B cell (primary cell): ENCODE measurements around the gene QRICH1. TPM values are rescaled to one million over a fixed set of nuclear protein-coding genes. Genes with fewer than 3 reads are reported as not detected.

Experiments used
- ATAC-seq: fragments of 200-7000 bp; cut with Tn5 transposase; one replicate; pipeline ENCODE4 v1.10.0; 2021; ENCODE audit warnings: low read depth, mild to moderate bottlenecking, moderate number of reproducible peaks, moderate library complexity
- CTCF ChIA-PET: fragments of 350-600 bp; sonication (Branson Sonifier 250); formaldehyde crosslinking; loops from one replicate; lab custom pipeline; 2021; ENCODE audit warnings: antibody characterized with exemption, inconsistent platforms; lab: Charles Lee
- POLR2A ChIA-PET: fragments of 350-600 bp; sonication (Branson Sonifier 250); formaldehyde crosslinking; loops from one replicate; lab custom pipeline; 2021; ENCODE audit warnings: antibody characterized with exemption; lab: Charles Lee
- DNase-seq: peaks from one replicate; pipeline ENCODE4 v3.0.0; 2013
- H2AFZ ChIP-seq: 2 replicates; pipeline ENCODE4 v1.6.1; 2012; ENCODE audit warnings: mild to moderate bottlenecking, low read depth, low read length; ENCODE audit not compliant: insufficient read depth, poor library complexity, severe bottlenecking
- H3K27ac ChIP-seq, 2 donors: 1 replicate in 1 of 2; 2 replicates in 1 of 2; pipeline ENCODE4 v1.5.1; 2012 to 2013; ENCODE audit warnings: low read length in 2 of 2, mild to moderate bottlenecking in 2 of 2, moderate library complexity in 1 of 2
- H3K27me3 ChIP-seq, 4 experiments: fragments of 200-600 bp in 1 of 4; sonication (generic) in 1 of 4; replicated peaks in 1 of 4; 1 replicate in 2 of 4; 2 replicates in 2 of 4; pipeline versions ENCODE4 v1.6.1 to v1.7.0; 2013 to 2016; ENCODE audit warnings: low read length in 3 of 4, mild to moderate bottlenecking in 2 of 4, mixed read lengths in 1 of 4, moderate library complexity in 1 of 4; ENCODE audit not compliant: insufficient read depth in 4 of 4, control insufficient read depth in 3 of 4; ENCODE audit errors: control extremely low read depth in 1 of 4
- H3K36me3 ChIP-seq, 2 experiments: replicated peaks in 1 of 2; 1 replicate in 1 of 2; 2 replicates in 1 of 2; pipeline versions ENCODE4 v1.6.1 to v1.7.1; 2013; ENCODE audit warnings: low read length in 1 of 2; ENCODE audit not compliant: insufficient read depth in 2 of 2, control insufficient read depth in 1 of 2; ENCODE audit errors: control extremely low read depth in 1 of 2, extremely low read depth in 1 of 2
- H3K4me1 ChIP-seq, 2 donors: fragments of 200-600 bp in 1 of 2; sonication (generic) in 1 of 2; 1 replicate in 1 of 2; 2 replicates in 1 of 2; pipeline versions ENCODE4 v1.5.1 to v1.6.1; 2013 to 2017; ENCODE audit warnings: low read length in 2 of 2; ENCODE audit not compliant: control insufficient read depth in 2 of 2, insufficient read depth in 2 of 2
- H3K4me2 ChIP-seq: replicated peaks from 2 replicates; pipeline ENCODE3; 2012; ENCODE audit warnings: mild to moderate bottlenecking, low read depth, low read length; ENCODE audit not compliant: poor library complexity, severe bottlenecking
- H3K4me3 ChIP-seq, 5 experiments: fragments of 200-600 bp in 1 of 5; sonication (generic) in 1 of 5; 1 replicate in 3 of 5; 2 replicates in 2 of 5; pipeline versions ENCODE4 v1.5.1 to v1.7.0; 2011 to 2016; ENCODE audit warnings: low read length in 4 of 5, mild to moderate bottlenecking in 4 of 5, low read depth in 2 of 5, control low read depth in 1 of 5, moderate library complexity in 1 of 5; ENCODE audit not compliant: insufficient read depth in 1 of 5; ENCODE audit errors: control extremely low read depth in 1 of 5, extremely low read depth in 1 of 5
- H3K79me2 ChIP-seq: fragments of 200-600 bp; sonication (generic); one replicate; pipeline ENCODE4 v1.6.0; 2016; ENCODE audit warnings: low read length; ENCODE audit not compliant: control insufficient read depth, insufficient read depth
- H3K9ac ChIP-seq: fragments of 200-600 bp; sonication (generic); 2 replicates; pipeline ENCODE4 v1.6.1; 2017; ENCODE audit warnings: mild to moderate bottlenecking, low read length, moderate library complexity
- H3K9me3 ChIP-seq, 3 donors: one replicate each; pipeline versions ENCODE4 v1.6.1 to v1.7.1; 2013; ENCODE audit warnings: low read length in 2 of 3; ENCODE audit not compliant: control insufficient read depth in 2 of 3, insufficient read depth in 1 of 3; ENCODE audit errors: control extremely low read depth in 1 of 3
- H4K20me1 ChIP-seq: 2 replicates; pipeline ENCODE4 v1.6.0; 2012; ENCODE audit warnings: mild to moderate bottlenecking, low read length; ENCODE audit not compliant: insufficient read depth, control insufficient read depth, poor library complexity, severe bottlenecking
- H3K27ac Mint-ChIP-seq: one replicate; pipeline ENCODE4 v1.8.0; 2021; ENCODE audit warnings: mixed read lengths
- H3K27me3 Mint-ChIP-seq: one replicate; pipeline ENCODE4 v1.8.0; 2021; ENCODE audit warnings: mixed read lengths
- H3K4me1 Mint-ChIP-seq: one replicate; pipeline ENCODE4 v1.8.0; 2021; ENCODE audit warnings: mixed read lengths
- H3K4me3 Mint-ChIP-seq: one replicate; pipeline ENCODE4 v1.8.0; 2021; ENCODE audit warnings: mixed read lengths
- H3K9me3 Mint-ChIP-seq: one replicate; pipeline ENCODE4 v1.8.0; 2022; ENCODE audit warnings: mixed read lengths; ENCODE audit not compliant: insufficient read depth
- EZH2 ChIP-seq: IDR thresholded peaks from 2 replicates; pipeline ENCODE4 v1.6.1; 2012; ENCODE audit warnings: borderline replicate concordance, low read depth, mild to moderate bottlenecking, moderate library complexity, low read length; ENCODE audit not compliant: insufficient read depth, poor library complexity, severe bottlenecking
- WGBS: methylation state at CpG from one replicate; pipeline ENCODE4 v1.1.5; 2013; ENCODE audit warnings: missing lambda C conversion rate; ENCODE audit not compliant: insufficient coverage; 5-methylcytosine and 5-hydroxymethylcytosine counted together
- intact Hi-C: fragments of 100-400 bp; cut with micrococcal nuclease; formaldehyde crosslinking; loops from one replicate; pipeline ENCODE4 v1.10.0; 2022
- polyA plus RNA-seq: library from polyadenylated mRNA; depleted of rRNA; stranded (reverse); fragments of >200 nt; gene quantifications from 2 replicates; pipeline ENCODE4 v1.2.3, GENCODE V29; 2012
- total RNA-seq, 2 donors: library from RNA; stranded (reverse); fragments of 120-200 nt in 1 of 2; gene quantifications; 1 replicate in 1 of 2; 2 replicates in 1 of 2; pipeline versions ENCODE4 v1.2.3 to v1.2.4, GENCODE V29; 2013 to 2022
- TF ChIP-seq, protein P1 (sequence below): fragments of 200-600 bp; IDR thresholded peaks from one replicate; pipeline ENCODE4 v1.8.0; 2022; ENCODE audit warnings: antibody characterized with exemption, mild to moderate bottlenecking

QRICH1 gene
- total and polyA plus RNA-seq, 2 donors (not counting 1 experiment from before 2014, with no cell fraction given): 179 to 187 TPM

DNA sequence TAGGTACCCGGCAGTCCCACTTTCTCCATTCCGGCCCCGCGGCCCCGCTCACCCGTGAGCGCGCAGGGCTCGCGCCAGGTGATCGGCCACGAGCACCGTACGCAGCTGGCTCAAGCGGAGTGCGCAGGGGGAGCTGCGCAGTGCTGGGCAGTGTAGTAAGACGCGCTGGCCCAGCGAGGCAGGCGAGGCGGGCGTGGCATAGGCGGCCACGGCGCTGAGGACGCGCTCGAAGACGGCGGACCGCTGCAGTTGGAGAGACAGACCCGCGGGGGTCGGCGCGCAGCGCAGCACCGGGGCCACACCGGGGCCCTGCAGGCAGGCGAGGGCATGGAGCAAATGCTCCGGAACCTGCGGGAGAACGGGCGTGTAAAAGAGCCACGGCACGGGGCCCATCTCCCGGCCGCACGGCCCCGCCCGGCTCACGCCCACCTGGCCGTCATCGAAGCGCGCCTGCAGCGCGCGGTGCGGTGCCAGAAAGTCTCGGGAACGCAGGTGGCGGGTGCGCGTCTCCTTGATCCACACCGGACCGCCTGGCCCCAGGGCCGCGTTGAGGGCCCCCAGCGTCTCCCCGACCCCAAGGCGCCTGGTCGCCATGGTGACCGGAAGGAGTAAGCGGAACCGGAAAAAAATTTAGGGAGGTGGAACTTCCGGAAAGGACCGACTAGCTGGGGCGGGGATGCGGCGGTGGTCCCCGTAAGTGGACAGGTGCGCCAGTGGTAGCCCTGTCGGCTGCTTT, 75.7 kb downstream of the QRICH1 start, which contains the start of gene DALRD3:
TSS of gene DALRD3 (minus strand) at position 610 of the 736 bp plus-strand sequence. CDS start at position 594, 16 bp downstream.
- intact Hi-C loops: no loop called here
- ChIA-PET POLR2A (interaction anchor here (0.6 to 6.4 kb wide), 7 partner anchors 8 to 1071 kb away, joined by 3 to 116 read pairs (median 4); partner anchors contain the start of genes IMPDH2, QRICH1, RBM5 and USP19), CTCF (interaction anchor here (1.2 to 2.2 kb wide), 6 partner anchors 9 to 31 kb away, joined by 4 to 13 read pairs (median 6); partner anchors contain the start of genes IMPDH2, P4HTM and WDR6)
- Histone ChIP-seq H2AFZ (peak within 1 kb of the TSS; percentile 87), H3K9me3 (no peaks in the 10 kb centered on the region), H4K20me1 (peaks cover 26% of the 10 kb centered on the region), H3K27ac (peak within 1 kb of the TSS; percentile 37 to 73), H3K4me1 (peaks cover 32 to 41% of the 10 kb centered on the region in 2 donors), H3K9ac (peak within 1 kb of the TSS; percentile 82), H3K79me2 (peaks cover 41% of the 10 kb centered on the region), H3K4me2 (peak within 1 kb of the TSS; percentile 91), H3K4me3 (peak within 1 kb of the TSS; percentile 70 to 89 (median 82)), H3K36me3 (peaks cover 1 to 32% of the 10 kb centered on the region in 2 experiments), H3K27me3 (no peaks in the 10 kb centered on the region)
- H3K27me3 Mint-ChIP-seq: no peaks in the 10 kb centered on the region
- peaks cover 51% of the 10 kb centered on the region for H3K4me1 Mint-ChIP-seq
- peak within 1 kb of the TSS; percentile 96 for H3K4me3 Mint-ChIP-seq
- peak; percentile 79 for DNase-seq
- peak within 1 kb of the TSS; percentile 94 for H3K27ac Mint-ChIP-seq
- WGBS: under 1% methylated on average over 85 of the region's 85 CpGs
- no peak for TF ChIP-seq EZH2
- TF ChIP-seq, protein P1, sequence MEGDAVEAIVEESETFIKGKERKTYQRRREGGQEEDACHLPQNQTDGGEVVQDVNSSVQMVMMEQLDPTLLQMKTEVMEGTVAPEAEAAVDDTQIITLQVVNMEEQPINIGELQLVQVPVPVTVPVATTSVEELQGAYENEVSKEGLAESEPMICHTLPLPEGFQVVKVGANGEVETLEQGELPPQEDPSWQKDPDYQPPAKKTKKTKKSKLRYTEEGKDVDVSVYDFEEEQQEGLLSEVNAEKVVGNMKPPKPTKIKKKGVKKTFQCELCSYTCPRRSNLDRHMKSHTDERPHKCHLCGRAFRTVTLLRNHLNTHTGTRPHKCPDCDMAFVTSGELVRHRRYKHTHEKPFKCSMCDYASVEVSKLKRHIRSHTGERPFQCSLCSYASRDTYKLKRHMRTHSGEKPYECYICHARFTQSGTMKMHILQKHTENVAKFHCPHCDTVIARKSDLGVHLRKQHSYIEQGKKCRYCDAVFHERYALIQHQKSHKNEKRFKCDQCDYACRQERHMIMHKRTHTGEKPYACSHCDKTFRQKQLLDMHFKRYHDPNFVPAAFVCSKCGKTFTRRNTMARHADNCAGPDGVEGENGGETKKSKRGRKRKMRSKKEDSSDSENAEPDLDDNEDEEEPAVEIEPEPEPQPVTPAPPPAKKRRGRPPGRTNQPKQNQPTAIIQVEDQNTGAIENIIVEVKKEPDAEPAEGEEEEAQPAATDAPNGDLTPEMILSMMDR: no peak
- no peaks in the 10 kb centered on the region for H3K9me3 Mint-ChIP-seq
- no peak for ATAC-seq
